SK-N-MC (cell line): Measurements from ENCODE around the gene PALB2.

ENCODE experiments used
- EZH2 ChIP-seq: fragments of 200-600 bp; sonication (generic); IDR thresholded peaks from one replicate; pipeline ENCODE4 v1.6.1; 2017; ENCODE audit warnings: antibody characterized with exemption
- POLR2AphosphoS5 ChIP-seq: IDR thresholded peaks from 2 replicates; pipeline ENCODE4 v1.6.1; 2012; ENCODE audit warnings: mild to moderate bottlenecking, low read depth, low read length, borderline replicate concordance

- TF ChIP-seq POLR2AphosphoS5, result peak; percentile 72
- no peak for TF ChIP-seq EZH2
Measured at GRCh38 chr16:23556881-23557778, 84.0 kb downstream of the PALB2 start, which contains the start of the genes EARS2 and UBFD1.
